Neural crest cell (in vitro differentiated cells): Measurements from ENCODE around the gene APOH. TPM values are rescaled to one million over a fixed set of nuclear protein-coding genes. Genes with fewer than 3 reads are reported as not detected.

Experiments
- DNase-seq: peaks from one replicate; pipeline ENCODE4 v3.0.0; 2021; ENCODE audit warnings: low read depth, mixed read lengths, low spot score
- H3K27ac Mint-ChIP-seq: one replicate; pipeline ENCODE4 v1.8.0; 2021; ENCODE audit warnings: mild to moderate bottlenecking, mixed read lengths; ENCODE audit not compliant: unreplicated experiment
- H3K27me3 Mint-ChIP-seq: 2 replicates; pipeline ENCODE4 v1.8.0; 2021; ENCODE audit warnings: low read depth, mild to moderate bottlenecking, mixed read lengths
- H3K36me3 Mint-ChIP-seq: 2 replicates; pipeline ENCODE4 v1.8.0; 2021; ENCODE audit warnings: low read depth, mild to moderate bottlenecking, mixed read lengths
- H3K4me1 Mint-ChIP-seq: 2 replicates; pipeline ENCODE4 v1.8.0; 2021; ENCODE audit warnings: mixed read lengths
- H3K4me3 Mint-ChIP-seq: one replicate; pipeline ENCODE4 v1.8.0; 2021; ENCODE audit warnings: mild to moderate bottlenecking, mixed read lengths
- H3K9me3 Mint-ChIP-seq: 2 replicates; pipeline ENCODE4 v1.8.0; 2021; ENCODE audit warnings: mixed read lengths
- CTCF ChIP-seq: fragments of 200-600 bp; sonication (generic); conservative IDR thresholded peaks from 2 replicates; pipeline ENCODE4 v1.5.0; 2021; ENCODE audit warnings: antibody characterized with exemption, mild to moderate bottlenecking
- total RNA-seq: library from RNA; stranded (reverse); gene quantifications from 2 replicates; pipeline ENCODE4 v1.2.1, GENCODE V29; 2021

Gene APOH
- total RNA-seq, 1 donor from 2014 or later: not detected

GRCh38 chr17:66272811-66273585 lies 43.8 kb upstream of the APOH start:
- Mint-ChIP-seq H3K27me3 (no peaks in the 10 kb centered on the region), H3K36me3 (no peaks in the 10 kb centered on the region), H3K9me3 (peaks cover 9% of the 10 kb centered on the region), H3K27ac (no peak overlapping the region), H3K4me1 (no peaks in the 10 kb centered on the region), H3K4me3 (no peak overlapping the region)
- DNase-seq: no peak
- TF ChIP-seq CTCF: no peak

GRCh38 chr17:66271512-66271911 lies 42.3 kb upstream of the APOH start:
- TF ChIP-seq CTCF: no peak
- DNase-seq: no peak
- H3K4me3 Mint-ChIP-seq: no peak overlapping the region
- peaks cover 9% of the 10 kb centered on the region for H3K9me3 Mint-ChIP-seq
- no peaks in the 10 kb centered on the region for H3K27me3 Mint-ChIP-seq
- no peaks in the 10 kb centered on the region for H3K4me1 Mint-ChIP-seq
- no peaks in the 10 kb centered on the region for H3K36me3 Mint-ChIP-seq
- no peak overlapping the region for H3K27ac Mint-ChIP-seq

GRCh38 chr17:66270106-66270505 lies 40.9 kb upstream of the APOH start:
- Mint-ChIP-seq H3K27ac (no peak overlapping the region), H3K4me1 (no peaks in the 10 kb centered on the region), H3K36me3 (no peaks in the 10 kb centered on the region), H3K4me3 (no peak overlapping the region), H3K27me3 (no peaks in the 10 kb centered on the region), H3K9me3 (peaks cover 9% of the 10 kb centered on the region)
- no peak for TF ChIP-seq CTCF
- no peak for DNase-seq

GRCh38 chr17:66268247-66268927 lies 39.2 kb upstream of the APOH start:
- Mint-ChIP-seq H3K27ac (no peak overlapping the region), H3K4me3 (no peak overlapping the region), H3K4me1 (no peaks in the 10 kb centered on the region), H3K9me3 (peaks cover 9% of the 10 kb centered on the region), H3K36me3 (no peaks in the 10 kb centered on the region), H3K27me3 (no peaks in the 10 kb centered on the region)
- DNase-seq: no peak
- no peak for TF ChIP-seq CTCF

GRCh38 chr17:66264696-66265095 lies 35.5 kb upstream of the APOH start:
- H3K27ac Mint-ChIP-seq: no peak overlapping the region
- no peak for DNase-seq
- H3K4me3 Mint-ChIP-seq: no peak overlapping the region
- peaks cover 3% of the 10 kb centered on the region for H3K9me3 Mint-ChIP-seq
- TF ChIP-seq CTCF: no peak
- no peaks in the 10 kb centered on the region for H3K4me1 Mint-ChIP-seq
- H3K36me3 Mint-ChIP-seq: no peaks in the 10 kb centered on the region
- no peaks in the 10 kb centered on the region for H3K27me3 Mint-ChIP-seq
